ENCODE results near the gene ATXN7L1.

ATXN7L1 gene

DNA sequence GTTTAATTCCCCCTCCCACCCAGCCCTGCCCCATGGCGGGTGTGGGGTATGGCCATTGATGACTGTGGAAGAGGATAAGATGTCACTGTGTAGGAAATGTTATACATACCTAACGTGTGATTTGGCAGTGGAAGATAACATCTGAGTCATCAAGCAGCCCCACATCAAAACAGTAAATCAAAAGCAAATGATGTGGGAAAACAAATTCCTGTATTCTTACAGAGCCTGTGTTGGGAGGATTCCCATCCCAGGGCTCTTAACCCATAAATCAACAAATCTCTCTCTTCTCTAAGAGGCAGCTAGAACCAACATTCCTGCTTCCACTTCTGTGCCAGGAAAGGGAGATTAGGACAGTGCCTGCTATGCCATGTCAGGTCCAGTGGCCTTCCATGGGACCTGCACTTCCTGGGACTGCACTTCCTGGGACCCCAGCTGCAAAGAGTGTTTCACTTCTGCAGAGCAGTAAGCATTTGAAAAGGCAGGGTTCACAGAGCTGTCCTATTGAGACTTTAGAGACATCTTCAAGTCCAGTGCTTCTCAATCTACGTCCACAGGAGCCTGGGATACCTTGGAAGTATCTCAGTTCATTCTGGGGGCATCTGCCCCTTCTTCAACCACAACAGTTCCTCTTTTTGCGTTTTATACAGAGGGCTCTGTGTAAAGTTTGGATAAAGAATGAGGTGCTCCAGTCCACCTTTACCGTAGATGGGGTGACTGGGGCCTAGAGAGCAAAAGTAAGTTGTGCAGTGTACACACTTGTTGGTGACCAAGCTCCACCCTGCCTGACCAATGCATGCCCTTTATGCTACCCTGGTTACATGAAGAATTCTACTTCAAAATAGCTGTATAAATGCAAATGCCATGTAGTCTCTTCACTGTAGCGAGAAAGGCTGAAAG is 45.7 kb downstream of the ATXN7L1 start:
- FAIRE-seq (no peak), DNase-seq (ENCODE audit: insufficient read length, low spot score) (peak; percentile 86)

DNA sequence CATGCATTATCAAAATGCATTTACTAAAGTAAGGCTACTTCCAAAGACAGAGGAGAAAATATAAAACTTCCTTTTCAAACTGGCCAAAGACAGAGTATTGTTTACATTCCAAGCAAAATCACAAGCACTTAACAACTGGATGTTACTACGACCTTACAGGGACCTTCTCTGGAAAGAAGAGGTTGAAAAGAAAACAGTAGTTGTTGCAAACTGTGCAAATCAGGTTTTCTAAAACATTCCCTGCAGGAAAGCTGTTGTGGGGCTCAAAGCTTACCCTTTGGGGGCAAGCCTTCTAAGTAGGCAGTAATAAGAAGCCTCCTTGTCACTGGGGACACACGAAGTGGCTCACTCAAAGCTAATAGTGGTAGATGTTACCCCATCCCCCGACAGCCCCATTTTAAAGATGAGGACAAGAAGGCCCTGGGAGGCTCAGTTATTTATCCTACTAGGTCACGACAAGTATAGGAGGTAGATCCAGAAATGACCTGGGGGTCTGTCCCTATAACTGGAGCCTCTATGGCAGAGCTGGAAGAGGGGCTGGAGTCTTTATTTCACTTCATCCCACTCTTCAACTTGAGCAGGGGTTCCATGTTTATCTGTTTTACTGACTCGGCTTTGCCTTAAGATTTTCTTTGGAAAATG is 46.6 kb downstream of the ATXN7L1 start:
- DNase-seq (ENCODE audit: insufficient read length, low spot score): no peak
- FAIRE-seq: no peak

DNA sequence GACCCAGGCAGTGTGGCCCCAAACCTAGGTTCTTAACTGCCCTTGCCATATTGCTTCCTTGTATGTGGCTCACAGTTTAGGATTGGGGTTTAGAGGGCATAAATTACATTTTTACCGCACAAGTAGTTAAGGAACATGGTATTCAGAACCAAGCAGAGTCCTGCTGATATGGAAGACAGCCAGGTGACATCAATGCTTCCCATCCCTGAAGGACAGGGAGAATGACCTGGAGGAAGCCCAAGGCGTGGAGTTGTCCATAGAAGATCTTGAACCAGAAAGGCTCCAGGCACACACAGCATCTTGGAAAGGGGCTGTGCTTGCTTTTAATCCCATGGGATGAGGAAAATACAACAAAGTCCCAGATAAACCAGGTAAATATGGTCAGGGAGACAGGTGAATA is 48.3 kb downstream of the ATXN7L1 start:
- FAIRE-seq (no peak), DNase-seq (ENCODE audit: insufficient read length, low spot score) (no peak)

DNA sequence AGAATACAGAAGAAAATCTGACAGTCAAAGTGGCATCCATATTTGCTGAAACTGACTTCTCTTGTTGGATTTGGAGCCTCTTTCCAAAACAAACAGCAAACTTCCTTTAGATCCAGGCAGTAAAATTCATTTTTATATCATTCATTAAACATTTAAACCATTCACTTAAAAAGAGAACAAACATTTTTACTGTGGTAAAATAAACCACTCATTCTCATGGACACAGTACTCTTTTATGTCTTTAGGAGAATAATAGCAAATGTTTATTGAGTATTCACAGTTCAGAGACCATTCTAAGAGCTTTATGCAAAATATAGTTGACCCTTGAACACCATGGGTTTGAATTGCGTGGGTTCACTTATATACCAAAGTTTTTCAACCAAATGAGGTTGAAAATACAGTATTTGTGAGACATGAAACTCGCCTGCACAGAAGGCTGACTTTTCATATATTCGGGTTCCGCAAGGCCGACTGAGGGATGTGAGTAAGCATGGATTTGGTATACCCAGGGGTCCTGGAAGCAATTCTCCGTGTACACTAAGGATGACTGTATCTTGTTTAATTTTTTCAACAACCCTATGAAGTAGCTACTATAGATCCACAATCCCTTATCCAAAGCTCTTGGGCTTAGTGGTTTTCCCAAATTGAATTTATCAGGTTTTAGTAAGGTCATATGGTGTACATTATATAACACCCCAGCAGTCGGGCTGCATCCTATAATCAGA is 49.1 kb downstream of the ATXN7L1 start:
- FAIRE-seq: no peak
- DNase-seq (ENCODE audit: insufficient read length, low spot score): no peak

DNA sequence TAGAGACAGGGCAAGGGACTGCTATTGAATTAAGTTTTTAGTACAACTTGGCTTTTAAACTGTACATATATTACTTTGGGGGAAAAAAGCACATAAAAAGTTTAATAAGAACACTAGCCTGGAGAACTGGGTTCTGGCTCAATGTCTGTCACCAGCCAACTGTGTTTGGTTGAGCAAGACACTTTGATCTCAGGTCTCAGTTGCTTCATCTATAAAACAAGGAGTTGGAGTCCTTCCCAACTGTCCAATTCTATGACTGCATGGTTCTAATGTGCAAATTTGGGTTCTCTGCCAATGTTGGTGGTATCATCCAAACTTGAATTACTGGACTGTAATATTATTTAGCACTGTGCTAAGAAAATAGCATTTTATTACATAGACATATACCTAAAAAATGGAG is 50.3 kb downstream of the ATXN7L1 start:
- FAIRE-seq: no peak

DNA sequence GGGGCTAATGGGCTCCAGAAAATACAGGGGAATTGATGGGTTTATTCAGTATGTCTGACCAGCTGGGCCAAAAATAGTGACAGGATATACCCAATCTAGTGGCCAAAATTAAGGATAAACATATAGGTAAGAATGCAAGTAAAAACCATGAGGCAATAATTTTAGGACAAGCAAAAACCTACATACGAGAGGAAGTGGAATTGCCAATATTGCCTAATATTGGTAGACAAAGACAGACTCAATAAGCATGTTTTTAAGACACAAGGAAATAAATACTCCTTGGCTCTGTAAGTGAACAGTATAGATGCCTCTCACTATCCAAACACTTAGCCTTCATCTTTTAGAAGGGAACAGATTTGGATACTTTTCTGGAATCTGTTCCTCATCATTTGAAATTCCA is 51.0 kb downstream of the ATXN7L1 start:
- no peak for DNase-seq (ENCODE audit: insufficient read length, low spot score)
- FAIRE-seq: no peak

More for the DNA sequence above, 50.3 kb downstream of the ATXN7L1 start:
- no peak for DNase-seq (ENCODE audit: insufficient read length, low spot score)

DNA sequence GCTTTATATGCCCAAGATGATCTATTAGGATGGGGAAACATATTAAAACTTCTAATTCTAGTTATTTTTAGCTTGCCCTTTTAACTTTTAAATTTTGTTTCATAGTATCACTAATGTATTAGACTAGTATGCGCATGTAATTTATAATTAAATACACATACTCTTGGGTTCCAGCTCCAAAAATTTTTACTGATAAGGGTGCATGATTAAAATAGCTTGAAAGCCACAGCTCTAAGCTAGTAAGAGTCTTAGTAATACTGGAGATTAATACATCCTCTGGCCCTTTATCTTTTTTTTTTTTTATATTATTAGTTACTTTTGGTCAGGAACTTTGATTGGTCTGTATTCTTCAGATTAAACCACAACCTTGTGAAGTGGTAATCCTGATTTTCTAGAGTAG is 53.6 kb downstream of the ATXN7L1 start:
- FAIRE-seq (no peak), DNase-seq (ENCODE audit: insufficient read length, low spot score) (no peak)

DNA sequence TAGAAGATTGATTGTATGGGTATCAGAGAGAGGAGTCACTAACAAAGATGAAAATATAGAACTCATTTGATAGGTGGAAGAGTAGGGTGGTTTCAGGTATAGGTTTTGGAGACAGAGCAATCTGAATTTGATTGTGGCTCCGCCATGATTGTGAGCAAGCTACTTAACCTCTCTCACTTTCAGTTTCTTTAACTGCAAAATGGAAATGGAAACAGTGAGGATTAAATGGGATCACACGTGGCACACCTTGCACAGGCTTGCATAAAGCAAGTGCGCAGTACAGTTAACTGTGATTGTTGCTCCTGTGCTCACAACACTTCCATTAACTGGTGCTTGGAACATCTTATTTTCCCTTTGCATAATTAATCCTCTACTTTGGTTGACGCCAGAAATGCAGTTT is 54.9 kb downstream of the ATXN7L1 start:
- FAIRE-seq: no peak
- no peak for DNase-seq (ENCODE audit: insufficient read length, low spot score)

DNA sequence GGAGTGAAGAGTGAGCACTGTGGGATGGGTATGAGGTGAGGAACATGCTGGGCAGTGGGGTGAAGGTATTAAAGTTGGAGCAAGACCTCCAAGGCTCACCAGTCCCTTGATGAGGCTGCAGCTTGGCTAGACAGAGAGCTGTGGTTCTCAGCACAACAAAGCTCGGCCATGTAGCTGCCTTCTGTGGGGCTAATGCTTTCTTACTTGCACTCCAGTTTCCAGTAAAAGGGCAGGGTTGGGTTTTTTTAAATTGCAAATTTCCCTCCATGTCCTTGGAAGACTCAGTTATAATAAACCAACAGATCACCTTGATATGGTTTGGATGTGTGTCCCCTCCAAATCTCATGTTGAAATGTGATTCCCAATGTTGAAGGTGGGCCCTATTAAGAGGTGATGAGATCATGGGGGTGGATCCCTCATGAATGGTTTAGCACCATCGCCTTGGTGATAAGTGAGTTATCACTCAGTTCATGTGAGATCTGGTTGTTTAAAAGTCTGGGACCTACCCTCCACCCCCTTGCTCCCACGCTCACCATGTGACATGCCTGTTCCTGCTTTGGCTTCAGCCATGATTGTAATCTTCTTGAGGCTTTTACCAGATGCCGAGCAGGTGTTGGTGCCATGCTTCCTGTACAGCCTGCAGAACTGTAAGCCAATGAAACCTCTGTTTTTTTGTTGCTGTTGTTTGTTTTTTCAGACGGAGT is 55.9 kb downstream of the ATXN7L1 start:
- FAIRE-seq (no peak), DNase-seq (ENCODE audit: insufficient read length, low spot score) (no peak)

DNA sequence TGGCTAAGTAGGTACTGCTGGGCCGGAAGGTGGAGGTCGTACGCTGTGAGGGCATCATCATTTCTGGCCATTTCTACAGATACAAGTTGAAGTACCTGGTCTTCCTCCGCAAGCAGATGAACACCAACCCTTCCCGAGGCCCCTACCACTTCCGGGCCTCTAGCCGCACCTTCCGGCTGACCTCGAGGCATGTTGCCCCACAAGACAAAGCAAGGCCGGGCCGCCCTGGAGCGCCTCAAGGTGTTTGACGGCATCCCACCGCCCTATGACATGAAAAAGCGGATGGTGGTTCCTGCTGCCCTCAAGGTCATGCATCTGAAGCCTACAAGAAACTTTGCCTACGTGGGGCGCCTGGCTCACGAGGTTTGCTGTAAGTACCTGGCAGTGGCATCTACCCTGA is 56.8 kb downstream of the ATXN7L1 start:
- FAIRE-seq: no peak
- no peak for DNase-seq (ENCODE audit: insufficient read length, low spot score)

DNA sequence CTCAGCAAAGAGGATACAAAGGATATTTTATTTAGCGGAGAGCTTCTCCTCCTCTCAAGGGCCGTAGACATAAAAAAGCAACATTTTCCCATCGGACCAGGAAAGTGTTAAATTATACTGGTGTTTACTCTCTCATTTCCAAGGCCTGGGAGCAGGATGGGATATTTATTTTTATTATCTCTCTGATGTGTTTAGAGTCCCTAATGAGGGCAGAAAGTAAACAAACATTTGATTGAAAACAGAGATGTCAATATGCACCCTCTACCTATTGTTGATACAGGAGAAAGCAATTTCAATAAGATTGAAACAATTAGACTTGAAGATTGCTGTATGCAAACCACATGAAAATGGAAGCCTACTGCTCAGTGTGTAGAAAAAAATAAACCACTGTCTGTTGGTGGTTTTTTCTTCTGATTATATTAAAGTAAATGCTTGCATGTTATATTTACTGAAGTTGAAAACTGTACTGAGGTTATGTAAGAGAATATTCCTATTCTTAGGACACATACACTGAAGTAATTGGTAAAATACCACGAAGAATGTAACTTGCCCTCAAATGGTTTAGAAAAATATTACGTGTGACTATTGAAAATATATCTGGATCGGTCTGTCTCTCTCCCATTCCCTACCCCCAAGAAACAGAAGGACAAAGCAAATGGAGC is 59.3 kb downstream of the ATXN7L1 start:
- no peak for DNase-seq (ENCODE audit: insufficient read length, low spot score)
- no peak for FAIRE-seq

DNA sequence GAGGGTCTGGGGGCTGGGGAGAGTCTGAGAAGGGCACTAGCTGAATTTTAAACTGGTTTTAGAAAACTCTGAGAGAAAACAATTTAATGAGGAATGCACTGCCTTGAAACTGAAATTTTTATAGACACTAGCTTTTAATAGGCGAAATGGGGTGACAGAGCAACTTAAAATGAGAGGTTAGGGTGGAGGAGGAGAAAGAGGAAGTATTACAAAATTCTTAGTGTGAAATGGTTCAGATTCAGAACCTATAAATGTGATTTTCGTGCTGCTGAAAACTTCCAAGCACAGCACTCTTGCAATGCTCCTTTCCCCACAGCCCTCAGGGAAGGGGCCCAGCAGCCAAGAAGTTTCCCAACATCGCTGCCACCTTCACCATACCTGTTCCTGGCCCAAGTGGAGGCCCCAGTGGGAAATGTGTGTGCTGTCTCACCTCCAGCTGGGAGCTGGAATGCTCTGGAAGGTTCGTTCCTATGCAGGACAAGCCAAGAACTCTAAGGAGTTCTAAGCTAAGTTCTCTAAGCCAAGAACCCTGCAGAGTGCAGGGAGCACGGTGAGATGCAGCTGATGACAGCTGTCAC is 60.0 kb downstream of the ATXN7L1 start:
- no peak for FAIRE-seq
- DNase-seq (ENCODE audit: insufficient read length, low spot score): no peak

DNA sequence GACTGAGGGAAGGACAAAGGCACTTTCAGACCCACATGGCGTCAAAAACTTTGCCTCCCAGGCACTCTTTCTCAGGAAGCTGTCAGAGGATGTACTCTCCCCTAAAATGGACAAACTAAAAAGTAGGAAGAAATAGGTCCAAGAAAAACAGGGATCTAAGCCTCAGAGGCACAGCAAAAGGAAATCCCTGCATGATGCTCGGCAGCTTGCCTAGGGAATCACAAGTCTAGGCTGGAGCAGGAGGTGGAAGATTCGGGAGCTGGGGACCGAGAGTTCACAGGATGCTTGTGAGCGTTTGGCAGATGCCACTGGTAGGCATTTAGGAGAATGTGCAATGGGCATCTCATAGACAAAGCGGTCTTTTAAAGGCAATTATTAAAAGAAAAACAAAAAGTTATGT is 60.8 kb downstream of the ATXN7L1 start:
- no peak for DNase-seq (ENCODE audit: insufficient read length, low spot score)

DNA sequence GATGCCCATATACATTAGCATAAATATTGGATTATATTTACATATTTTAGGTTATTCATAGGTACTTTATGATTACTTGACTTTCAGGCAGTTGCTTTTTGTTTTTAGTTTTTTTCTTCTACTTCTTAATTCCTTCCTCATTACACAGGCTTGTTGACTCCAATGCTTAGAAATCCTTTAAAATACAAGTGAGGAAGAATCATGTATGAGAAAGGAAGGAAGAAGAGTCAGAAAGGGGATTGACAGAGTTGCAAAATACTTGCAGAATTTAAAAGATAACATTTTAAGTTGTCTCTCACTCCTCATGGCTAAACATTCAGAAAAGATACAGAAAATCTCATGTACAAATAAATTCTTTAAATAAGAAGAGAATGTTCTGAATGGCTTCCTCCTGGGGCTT is 61.9 kb downstream of the ATXN7L1 start:
- FAIRE-seq (no peak), DNase-seq (ENCODE audit: insufficient read length, low spot score) (no peak)

More for the DNA sequence above, 60.8 kb downstream of the ATXN7L1 start:
- FAIRE-seq: no peak

DNA sequence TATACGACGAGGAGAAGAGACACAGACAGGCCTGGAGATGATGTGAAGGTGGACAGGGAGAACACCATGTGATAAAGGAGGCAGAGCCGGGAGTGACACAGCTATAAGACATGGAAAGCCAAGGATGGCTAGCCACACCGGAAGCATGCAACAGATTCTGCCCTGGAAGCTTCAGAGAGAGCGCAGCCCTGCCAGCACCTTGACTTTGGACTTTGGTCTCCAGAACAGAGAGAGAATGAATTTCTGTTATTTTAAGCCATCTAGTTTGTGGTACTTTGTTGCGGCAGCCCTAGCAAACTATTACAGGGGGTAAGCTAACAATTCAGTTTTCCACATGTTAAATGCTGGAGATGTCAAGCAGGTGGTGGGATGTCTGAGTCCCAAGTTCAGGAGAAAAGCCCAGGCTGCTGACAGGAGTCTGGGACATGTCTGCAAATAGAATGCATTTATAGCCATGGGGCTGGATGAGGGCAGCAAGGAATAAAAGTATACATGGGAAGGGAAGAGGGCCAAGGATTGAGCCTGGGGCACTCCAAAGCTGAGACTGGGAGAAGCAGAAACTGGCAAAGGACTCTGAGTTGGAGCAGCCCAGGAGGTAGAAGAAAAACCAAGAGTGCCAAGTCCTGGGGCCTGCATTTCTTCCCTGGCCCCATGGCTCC is 65.1 kb downstream of the ATXN7L1 start:
- FAIRE-seq (no peak), DNase-seq (ENCODE audit: insufficient read length, low spot score) (no peak)

DNA sequence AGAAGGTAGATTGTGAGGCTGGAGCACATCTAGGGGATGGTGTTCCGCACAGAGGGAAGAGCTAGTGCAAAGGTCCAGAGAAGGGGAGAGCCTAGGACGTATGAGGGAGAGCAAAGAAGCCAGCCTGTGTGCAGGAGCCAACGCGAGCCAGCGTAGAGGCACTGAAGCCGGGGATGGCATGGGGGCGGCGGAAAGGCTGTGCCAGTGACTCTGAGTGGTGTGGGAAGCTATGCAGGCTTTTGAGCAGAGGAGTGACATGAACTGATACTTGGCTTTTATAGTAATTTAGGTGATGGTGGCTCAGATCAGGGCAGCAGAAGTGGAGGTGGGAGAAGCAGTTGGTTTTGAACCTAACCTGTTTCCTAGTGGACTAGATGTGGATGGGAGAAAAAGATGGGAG is 65.8 kb downstream of the ATXN7L1 start:
- FAIRE-seq: no peak

DNA sequence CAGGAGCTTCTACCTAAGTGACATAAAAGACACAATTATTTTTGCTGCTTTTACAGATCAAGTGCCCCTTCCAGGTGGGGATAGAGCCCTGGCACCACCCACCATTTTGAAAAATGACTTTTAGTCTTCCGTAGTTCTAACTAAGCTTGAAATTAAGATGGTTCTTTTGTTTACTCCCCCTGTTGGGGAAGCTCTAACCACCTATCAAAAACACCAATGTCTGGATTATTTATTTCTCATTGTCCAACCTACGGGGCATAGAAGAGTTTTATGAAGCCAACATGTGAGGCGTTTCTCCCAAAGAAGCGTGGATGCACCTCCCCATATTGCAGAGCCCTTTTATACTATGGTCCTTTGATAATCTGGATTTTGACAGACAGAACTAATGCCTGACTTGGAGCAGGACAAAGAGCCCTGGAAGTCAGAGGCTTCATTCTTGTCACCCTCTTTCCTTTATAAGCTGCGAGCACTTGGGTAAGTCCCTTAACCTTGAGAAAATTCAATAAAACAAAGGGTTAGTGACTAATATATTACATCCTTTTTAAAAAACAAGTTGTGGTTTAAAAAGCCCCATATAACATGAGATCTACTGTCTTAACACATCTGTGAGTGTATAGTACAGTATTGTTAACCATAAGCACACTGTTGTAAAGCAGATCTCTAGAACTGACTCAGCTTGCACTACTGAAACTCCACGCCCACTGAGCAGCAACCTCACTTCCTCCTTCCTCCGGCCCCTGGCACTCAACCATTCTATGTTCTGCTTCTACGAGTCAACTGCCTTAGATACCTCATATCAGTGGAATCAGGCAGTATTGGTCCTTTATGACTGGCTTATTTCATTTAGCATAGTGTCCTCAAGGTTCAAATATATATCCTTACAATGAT is 67.5 kb downstream of the ATXN7L1 start:
- DNase-seq (ENCODE audit: insufficient read length, low spot score) (no peak), FAIRE-seq (no peak)

More for the DNA sequence above, 65.8 kb downstream of the ATXN7L1 start:
- no peak for DNase-seq (ENCODE audit: insufficient read length, low spot score)

DNA sequence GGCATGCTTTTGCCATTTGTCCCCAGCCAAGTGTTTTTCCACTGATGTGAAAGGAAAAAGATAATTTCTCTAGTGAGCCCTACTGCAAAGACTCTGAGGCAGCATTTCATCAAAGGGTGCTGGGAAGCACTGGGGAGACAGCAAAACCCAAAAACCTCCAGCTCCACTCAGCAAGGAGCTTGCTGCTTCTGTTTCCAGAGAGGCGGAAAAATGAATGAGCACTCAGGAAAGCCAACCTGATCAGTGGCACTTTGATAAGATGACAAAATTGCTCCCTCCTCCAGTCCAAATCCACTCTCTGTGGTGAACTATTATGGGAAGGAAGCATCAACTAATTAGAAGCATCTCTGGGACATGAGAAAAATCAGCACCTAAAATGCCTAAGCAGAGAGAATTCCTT is 68.2 kb downstream of the ATXN7L1 start:
- FAIRE-seq: no peak
- no peak for DNase-seq (ENCODE audit: insufficient read length, low spot score)

DNA sequence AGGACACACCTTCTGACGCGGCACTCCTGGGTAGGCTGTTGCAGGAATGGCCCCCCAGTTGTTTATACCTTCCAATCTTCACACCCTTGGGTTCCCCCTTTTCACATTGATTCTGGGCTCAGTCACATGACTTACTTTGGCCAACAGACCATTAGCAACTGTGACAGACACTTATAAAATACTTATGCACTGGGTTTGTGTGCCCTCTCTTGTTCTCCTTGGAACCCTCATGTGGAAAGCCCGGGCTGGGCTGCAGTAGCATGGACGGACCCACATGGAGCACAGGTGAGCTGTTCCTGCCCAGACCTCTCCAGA is 69.0 kb downstream of the ATXN7L1 start:
- FAIRE-seq: no peak
- no peak for DNase-seq (ENCODE audit: insufficient read length, low spot score)
